Skin of body (tissue), 1 donor: ENCODE measurements around the gene OR2M5. TPM values are rescaled to one million over a fixed set of nuclear protein-coding genes. Genes with fewer than 3 reads are reported as not detected.

Experiments used
- total RNA-seq: library from RNA; depleted of rRNA; stranded (reverse); fragments of >200 nt; gene quantifications from one replicate; pipeline ENCODE4 v1.2.3, GENCODE V29; 2014

The OR2M5 gene
- total RNA-seq, 1 donor from 2014 or later: not detected

Other genes with a start within 250 kb of the OR2M5 start
- gene OR2W3, start 249.6 kb upstream of the OR2M5 start, total RNA-seq: 1.8 TPM
- gene OR2T8, start 224.9 kb upstream of the OR2M5 start, total RNA-seq: not detected
- gene OR2AJ1, start 220.3 kb upstream of the OR2M5 start, total RNA-seq: not detected
- gene OR2L8, start 196.3 kb upstream of the OR2M5 start, total RNA-seq: not detected
- not detected for gene OR2AK2, start 179.9 kb upstream of the OR2M5 start, total RNA-seq
- not detected for gene OR2L5, start 131.5 kb upstream of the OR2M5 start, total RNA-seq
- not detected for gene OR2L2, start 115.1 kb upstream of the OR2M5 start, total RNA-seq
- gene OR2L3, start 98.3 kb upstream of the OR2M5 start, total RNA-seq: not detected
- not detected for gene OR2L13, start 50.0 kb upstream of the OR2M5 start, total RNA-seq
- gene OR2M2, start 29.7 kb downstream of the OR2M5 start, total RNA-seq: not detected
- not detected for gene OR2M3, start 52.1 kb downstream of the OR2M5 start, total RNA-seq
- not detected for gene OR2M4, start 86.3 kb downstream of the OR2M5 start, total RNA-seq
- gene OR2T33, start 132.8 kb downstream of the OR2M5 start, total RNA-seq: not detected
- not detected for gene OR2T12, start 158.3 kb downstream of the OR2M5 start, total RNA-seq
- not detected for gene OR2M7, start 179.4 kb downstream of the OR2M5 start, total RNA-seq
- gene OR14C36, start 203.6 kb downstream of the OR2M5 start, total RNA-seq: not detected
- gene OR2T4, start 216.5 kb downstream of the OR2M5 start, total RNA-seq: not detected
- gene OR2T6, start 230.6 kb downstream of the OR2M5 start, total RNA-seq: not detected